NCI-H526 treated with DMSO at 0.1 percent for 48 hours (cell line): ENCODE data around the gene TRMT61A.

Source experiments
- DNase-seq: peaks from one replicate; lab custom pipeline; 2025; lab: John Stamatoyannopoulos, UW

TRMT61A gene

DNA sequence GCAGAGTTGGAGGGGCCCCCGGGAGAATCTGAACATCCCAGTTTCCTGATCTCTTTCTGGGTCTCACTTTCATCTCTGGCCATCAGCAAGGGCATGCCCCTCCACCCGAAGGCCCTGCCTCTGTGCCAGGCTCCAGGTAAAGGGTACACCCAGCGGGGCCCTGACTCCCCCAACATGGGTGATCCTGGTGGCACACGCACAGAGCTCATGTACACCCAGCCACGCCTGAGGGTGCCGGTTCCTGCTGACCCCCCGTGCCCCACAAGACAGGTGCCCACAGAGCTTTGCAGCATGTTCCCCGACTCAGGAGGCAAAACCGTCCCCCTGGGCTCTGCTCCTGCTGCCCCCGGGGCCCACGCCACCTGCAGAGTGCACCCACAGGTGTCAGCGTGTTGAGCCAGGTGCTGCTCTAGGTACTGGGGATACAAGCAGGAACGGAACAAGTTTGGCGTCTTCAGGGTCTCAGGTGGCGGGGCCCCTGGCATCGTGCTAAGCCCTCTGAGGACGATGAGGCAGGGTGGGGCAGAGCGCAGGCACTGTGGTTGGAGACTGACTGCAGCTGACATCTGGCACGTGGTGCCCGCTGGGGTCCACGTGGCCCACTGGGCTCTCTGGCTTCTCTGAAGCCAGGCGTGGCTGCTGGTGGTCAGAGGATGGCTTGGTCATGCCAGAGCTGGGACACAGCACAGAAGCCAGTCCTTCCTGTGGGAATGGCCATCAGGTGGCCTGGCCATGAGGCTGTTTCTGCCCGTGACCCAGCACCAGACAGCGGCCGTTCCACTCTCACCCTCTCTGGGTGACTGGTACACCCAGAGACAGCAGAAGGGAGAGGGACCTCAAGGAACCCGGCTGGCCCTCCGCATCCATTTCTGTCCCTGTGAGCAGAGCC, 19.7 kb downstream of the TRMT61A start:
- no peak for DNase-seq

DNA sequence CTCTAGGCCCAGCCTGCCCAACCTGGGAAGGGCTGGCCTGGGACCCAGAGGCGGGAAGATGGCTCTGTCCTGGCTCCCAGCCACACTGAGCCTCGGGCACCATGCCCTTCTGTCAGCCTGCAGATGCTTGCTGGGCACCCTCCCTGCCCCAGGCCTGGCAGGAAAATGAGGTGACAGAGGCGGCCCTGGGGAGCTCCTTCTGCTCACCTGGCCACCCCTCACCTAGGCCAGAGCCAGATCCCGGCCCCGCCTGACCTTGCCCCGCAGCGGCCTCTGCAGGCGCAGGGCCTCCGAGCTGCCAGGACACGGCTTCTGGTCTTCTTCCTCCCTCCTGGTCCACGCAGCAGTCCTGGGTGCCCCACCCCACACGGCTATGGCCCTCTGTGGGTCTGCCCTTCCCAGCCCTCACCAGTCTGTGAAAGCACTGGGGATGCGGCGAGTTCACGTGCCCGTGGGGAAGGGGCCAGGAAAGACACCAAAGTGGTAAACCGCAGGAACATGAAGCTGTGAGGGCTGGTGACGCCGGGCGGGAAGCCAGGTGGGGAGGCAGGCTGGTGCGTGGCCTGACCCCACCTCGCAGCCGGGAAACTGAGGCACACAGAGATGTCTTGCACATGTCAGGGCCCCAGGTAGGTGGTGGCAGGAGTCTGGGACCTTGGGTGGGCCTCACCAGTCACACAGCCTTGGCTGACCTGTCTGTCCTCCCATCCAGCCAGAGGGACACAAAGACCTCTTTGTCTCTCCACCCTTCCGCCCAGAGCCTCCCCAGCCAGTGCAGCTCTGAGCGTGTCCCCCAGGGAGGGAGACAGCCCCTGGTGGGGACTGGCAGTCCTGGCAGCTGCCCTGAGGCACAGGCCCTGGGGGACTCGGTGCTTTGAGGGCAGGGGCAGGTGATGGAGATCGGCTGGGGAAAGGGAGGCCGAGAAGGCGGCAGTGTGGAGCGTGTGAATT, 20.6 kb downstream of the TRMT61A start:
- DNase-seq, result peak; percentile 63

DNA sequence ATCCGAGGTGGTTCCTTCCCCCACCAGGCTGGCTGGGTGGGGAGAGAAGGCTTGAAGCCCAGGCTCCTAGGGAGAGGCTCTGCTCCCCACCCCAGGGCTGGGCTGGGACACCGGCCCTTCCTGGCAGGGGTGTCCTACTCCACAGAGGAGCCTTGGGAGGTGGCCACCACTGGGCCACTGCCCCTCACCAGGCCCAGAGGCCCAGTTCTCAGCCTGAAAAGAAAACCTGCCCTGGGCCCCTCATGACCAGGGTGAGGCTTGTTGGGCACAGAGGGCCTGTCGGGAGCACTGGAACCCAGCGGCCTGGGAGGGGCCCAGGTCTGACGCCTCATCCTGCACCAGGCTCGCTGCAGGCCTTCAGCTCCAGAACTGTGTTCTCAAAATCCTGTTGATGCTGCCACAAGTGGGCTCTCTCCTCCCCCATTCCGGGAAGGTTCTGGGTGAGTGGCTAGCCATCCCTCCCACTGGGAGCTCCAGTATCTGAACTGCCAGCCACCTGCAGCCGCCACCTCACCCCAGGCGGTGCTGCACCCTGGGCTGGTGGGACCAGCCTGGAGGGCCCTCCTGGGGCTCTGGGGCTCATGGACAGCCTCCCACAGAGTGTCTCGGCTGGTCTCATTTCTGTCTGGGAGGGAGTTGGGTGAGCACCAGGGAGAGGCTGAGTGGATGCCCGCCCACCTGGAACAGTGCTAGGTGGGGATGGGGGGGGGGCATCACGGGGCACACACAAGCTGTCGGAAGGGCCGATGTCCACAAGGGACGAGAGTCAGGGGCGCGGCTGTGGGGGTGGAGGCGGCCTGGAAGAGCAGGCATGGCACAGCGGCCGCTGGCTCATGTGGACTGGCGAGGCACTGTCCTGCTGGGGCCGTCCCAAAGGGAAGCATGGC, 21.7 kb downstream of the TRMT61A start:
- peak; percentile 41 for DNase-seq

DNA sequence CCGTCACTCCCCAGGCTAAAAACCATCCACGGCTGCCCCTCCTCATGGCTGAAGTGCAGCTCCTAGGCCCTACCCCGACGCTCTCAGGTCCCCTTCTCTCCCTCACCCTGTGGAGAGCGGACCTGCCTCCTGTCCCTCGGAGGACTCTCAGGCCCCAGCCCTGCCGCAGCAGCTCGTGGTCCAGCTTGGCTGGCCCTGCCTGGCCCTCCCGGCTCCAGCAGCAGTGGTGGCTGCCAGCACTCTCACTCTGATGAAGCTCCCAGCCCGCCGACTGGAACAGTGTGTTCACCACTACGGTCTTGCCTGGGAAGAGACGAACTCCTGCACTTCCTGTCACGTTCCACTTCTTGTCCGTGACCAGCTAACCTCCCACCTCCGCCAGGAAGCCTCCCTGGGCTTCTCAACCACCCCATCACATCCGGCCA, 22.4 kb downstream of the TRMT61A start:
- no peak for DNase-seq

DNA sequence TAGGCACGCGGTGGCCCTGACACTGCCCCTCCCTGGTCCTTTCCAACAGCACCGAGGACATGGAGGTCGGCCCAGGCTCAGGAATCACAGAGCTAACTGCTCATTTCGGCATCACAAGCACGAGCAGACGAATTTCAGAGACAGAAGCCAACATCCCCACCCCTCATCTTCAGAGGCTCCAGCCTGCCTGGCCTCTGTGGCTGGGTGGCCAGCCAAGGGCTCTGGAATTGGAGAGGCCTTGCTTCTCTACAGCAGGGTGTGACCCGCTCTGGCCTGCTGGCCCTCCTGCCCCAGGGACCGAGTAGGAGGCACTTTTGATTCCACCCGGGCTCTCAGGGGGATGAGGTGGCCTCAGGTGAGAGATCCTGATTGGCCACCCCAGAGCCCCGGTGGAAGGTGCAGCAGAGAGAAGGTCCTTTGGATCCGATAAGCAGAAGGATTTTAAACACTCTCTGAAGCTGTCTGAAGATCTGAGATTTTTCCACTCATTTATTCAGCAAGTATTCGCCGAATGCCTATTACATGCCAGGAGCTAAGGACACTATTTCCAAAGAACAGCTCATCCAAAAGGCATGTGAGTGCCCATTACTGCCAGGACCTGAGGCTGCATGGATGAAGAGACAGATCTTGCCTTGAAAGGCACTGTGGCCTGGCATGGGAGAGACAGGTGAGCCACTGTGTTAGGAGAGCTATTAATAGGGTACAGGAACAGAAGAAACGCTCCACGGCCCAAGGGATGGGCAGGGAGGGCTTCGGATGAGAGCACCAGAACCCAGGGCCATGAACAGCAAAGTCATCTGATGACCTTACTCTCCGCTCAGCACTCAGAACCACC, 23.2 kb downstream of the TRMT61A start:
- no peak for DNase-seq

DNA sequence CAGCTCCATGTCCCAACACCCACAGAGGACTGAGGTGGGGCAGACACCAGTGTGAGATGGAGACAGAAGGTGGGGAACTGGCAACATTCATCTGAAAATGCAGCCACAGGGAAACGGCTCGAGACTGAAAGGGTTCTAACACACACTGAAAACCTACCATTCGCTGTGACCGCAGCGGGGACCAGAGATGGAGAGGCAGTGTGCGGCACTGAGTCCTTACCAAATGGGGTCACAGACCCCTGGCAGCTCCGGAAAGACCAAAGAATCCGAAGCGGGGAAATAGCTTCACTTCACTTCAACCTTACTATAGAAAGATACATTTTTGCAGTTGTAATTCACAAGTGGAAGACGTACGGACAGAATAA, 23.8 kb downstream of the TRMT61A start:
- DNase-seq, result no peak

DNA sequence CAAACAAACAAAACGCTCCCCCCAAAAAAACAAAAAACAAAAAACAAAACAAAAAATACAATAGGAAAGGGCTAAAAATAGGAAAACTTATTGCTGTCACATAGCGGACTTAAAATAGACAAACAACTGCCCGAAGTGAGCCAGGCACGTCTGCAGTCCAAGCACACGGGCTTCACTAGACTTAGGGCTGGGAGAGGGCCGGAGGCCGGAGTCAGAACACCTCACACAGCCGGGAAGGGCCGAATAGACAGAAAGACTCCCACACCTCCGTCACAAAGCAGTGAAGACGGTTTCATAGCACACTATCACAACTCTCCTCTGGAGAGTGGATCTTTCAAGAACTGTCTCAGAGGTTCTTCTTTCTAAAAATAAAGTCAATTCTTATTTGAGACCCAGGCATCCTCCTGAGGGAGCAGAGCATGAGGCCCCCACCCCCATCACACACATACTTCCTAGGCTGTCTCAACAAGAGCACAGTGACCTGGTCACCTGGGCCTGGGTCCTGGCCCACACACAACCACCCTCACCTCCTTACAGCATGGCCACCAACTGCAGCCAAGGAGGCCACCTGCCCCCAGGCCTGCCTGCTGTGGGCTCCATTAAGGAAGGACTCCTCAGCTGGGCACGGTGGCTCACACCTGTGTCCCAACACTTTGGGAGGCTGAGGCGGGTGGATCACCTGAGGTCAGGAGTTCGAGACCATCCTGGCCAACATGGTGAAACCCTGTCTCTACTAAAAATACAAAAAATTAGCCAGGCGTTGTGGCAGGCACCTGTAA, 26.8 kb downstream of the TRMT61A start:
- DNase-seq, result no peak

DNA sequence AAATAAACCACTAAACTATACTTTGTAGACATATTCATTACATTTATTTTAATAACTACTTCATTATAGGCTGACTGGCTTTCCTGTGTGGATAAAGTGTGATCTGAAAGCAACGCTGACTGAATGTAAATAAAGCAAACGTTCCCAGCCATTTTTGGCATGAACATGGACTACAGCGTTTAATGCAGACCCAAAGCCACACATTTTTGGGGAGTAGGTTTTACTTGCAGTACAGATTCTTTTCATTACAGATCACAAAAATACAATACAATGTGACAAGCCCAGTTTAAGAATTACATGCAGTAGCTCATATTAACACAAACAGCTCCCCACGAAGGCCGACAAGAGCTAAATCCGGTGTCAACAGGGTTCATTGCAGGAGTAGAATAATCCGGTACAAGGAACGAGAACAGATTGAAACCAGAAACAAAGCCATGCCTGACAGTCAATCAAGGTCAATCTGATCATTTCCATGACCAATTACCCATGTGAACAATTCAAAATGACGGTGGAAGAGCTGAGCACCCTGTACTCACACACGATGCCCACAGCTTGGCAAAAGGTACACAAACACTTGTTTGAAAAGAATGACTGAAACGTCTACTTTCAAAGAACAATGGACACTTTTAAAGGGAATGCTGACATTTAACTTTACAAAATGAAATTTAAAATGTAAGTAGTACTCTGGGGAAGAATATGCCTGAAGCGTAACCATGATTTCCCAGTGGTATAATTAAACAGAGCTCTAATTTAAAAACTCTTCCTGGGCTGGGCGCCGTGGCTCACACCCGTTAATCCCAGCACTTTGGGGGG, 28.2 kb downstream of the TRMT61A start:
- DNase-seq, result no peak

DNA sequence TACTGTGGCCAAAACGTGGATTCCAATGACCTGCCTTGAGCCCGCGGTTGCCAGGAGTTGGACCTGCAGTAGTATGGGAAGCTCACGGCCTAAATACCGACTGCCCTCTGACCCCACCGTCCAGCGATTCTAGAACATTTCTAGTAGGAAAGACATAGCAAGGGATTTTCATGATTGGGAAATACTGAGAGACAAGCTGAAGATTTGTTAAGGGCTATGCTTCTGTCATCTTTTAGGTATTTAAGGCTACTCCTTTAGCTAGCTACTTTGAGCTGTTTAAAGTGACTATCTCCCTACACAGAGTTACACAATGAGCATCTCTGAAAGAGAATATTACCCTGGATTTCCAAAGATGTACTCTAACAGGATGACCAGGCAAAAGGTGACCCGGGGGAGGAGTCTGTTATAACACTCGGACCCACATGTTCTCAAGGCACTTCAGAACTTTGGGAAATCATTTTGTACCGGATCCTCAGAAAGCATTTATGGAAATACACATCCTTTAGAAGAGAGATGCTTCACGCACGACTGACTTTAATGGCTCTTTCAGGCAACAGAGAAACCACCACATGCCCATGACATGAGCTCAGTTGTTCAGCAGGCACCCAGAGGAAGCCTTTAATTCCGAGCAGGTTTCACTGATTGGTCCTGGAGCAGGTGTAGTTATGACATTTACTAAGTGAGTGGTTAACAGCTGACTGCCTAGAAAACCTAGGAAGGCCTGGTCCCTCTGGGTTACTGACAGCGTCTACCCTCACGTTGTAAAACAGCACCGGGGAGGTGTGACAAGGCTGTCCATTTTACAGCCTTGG, 29.3 kb downstream of the TRMT61A start:
- peak; percentile 82 for DNase-seq

DNA sequence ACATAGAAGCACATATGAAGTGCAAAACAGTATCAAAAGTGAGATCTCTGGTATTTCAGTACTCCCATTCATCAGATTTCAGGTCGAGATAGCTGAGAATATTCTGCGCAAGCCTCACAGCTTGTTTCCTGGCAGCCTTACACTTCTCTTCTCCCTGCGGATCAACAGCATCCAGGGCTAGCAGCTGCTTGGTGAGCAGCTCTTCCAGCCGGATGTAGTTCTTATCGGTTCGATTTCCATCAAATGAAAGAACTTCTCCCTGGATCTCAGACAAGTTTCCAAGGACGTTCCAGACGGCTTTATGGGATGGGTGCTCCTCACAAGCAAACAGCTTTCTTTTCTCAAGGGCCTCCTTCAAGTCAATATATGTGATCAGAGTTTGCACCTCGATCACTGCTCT, 30.8 kb downstream of the TRMT61A start:
- no peak for DNase-seq

DNA sequence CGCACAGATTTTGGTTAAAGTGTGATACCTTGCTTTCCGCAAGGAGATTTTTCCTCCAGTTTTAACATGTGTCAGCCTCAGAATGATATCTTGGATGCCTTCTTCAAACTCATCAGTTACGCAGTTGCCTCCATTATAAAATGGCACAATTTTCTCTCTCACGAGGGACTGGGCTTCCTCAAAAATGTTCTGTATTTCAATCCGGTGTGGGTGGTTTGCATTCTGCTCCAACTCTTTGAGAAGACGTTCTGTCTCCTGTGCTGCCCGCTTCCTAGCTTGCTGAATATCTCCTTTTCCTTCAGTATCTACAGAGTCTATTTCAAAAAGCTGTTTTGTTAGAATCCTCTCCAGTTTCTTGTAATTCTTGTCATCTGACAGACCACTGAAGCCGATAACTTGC, 31.7 kb downstream of the TRMT61A start:
- DNase-seq, result no peak

DNA sequence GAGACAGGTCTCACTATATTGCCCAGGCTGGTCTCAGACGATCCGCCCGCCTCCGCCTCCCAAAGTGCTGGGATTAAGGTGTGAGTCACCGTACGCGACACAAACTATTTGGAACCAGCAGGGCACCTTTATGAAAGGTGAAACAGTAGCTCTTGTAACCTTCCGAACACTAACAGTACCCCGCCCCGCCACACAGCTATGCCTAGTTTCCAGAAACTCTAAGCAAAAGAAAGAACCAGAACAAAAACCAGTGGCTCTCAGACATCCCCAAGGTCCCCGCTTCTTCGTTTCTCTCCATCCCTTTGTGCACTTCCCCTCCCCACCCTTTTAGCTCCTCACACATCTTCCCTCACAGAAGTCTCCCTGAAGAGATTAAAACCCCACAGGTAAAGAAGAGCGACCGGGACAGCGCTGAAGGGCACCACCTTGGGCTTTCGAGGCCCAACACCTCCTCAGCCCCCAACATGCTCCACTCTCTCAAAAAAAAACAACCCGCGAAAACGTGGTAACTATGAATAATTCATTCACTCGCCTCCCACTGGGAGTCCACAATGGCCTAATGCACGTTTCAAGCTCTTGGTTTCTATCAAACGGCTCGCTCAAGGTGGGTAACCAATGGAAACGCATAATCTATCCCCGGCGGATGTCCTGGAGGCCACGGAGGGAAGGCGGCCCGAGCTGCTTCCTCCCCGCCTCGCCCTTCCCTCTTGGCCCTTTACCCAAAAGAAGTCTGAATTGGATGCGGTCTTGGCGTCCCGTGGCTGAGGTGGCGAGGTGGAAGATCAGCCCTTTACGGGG, 32.6 kb downstream of the TRMT61A start:
- no peak for DNase-seq

DNA sequence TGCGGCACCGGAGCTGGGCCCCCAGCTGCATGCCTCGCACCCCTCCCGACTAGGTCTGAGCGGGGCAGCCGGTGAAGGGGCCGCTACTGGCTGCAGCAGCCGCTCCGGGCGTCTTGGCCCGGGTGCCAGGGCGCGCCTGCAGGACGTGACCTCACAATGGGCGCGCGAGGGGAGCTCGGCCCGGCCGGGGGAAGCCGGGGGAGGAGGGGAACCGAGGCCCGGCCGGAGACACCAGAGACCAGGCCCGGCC, 33.1 kb downstream of the TRMT61A start:
- no peak for DNase-seq

DNA sequence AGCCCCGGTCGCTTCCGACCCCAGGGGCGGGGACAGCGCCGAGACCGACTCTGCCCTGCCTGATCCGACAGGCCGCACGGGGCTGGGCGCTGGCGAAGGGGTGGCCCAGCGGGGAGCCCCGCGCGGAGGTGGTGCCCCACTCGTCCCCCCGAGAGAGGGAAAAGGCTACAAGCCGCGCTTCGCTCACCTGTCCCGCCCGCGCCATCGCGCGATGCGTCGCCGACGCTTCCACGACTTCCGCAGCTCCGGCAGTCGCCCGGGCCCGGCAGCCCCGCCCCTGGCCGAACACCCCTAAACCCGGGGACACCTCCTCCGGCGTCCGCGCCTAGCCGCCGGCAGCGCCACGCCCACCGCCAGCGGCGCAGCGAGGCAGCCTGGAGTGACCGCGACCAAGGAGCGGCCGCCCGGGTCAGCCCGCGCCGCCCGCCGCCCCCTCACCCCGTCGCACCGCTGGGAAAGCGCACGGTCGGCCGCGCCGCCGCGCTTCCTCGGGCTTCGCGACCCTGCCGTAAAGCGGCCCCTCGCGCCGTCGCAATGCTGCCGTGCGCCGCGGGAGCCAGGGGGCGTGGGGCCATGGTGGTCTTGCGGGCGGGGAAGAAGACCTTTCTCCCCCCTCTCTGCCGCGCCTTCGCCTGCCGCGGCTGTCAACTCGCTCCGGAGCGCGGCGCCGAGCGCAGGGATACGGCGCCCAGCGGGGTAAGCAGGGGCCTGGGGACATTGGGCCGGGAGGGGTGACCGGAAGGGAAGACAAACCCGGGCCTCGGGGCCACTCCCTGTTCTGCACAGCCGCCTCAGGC, 33.6 kb downstream of the TRMT61A start, which contains the start of the genes BAG5 and COA8:
TSS of gene BAG5 (minus strand) at position 229 of the 797 bp plus-strand sequence. CDS start 1,493 bp downstream, outside the sequence.
TSS of gene COA8 (plus strand) at position 532 of the 797 bp plus-strand sequence. CDS start at position 574, 42 bp downstream.
- DNase-seq, result peak; percentile 62

DNA sequence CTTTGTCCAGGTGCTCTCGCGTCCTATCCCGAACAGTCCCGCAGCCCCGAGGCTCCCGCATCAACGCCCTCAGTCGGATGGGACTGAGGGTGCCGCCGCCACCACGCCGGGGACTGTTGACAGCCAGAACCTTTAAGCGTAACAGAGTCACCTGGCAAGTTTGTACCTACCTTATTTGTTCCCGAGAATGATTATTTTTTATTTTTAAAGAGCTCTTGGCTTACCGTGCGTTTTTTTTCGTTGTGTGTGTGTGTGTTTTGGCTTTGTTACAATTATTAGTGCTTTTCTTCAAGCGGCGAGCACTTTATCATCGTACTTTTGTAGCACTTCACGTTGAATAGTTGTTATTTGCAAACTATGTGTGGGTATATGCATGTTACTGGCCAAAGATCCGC, 34.2 kb downstream of the TRMT61A start:
- no peak for DNase-seq

DNA sequence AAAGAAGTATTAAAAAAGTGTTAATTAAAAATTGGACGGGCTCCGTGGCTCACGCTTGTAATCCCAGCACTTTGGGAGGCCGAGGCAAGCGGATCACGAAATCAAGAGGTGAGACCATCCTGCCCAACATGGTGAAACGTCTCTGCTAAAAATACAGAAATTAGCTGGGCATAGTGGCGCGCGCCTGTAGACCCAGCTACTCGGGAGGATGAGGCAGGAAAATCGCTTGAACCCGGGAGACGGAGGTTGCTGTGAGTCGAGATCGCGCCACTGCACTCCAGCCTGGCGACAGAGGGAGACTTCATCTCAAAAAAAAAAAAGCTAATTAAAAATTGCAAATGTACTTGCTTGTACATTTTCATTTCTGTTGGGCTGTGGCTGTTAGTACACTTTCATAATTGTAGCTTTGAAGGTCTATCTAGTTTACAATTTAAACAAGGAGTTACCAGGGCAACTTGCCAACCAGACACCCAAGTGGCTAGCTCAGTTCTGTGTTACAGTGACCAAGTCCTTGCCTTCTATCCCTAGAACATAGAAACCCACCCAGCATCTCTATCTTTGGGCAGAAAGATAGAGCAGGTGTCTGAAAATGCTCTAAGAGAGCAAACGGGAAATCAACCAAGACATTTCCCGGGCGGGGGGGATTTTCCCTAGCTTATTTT, 35.0 kb downstream of the TRMT61A start:
- DNase-seq, result no peak
